ENCODE results near the gene DIDO1. TPM values are rescaled to one million over a fixed set of nuclear protein-coding genes. Genes with fewer than 3 reads are reported as not detected.

The DIDO1 gene
- total and polyA plus RNA-seq, 2 of the 13 experiments (the other 11 are each of a cell fraction or from before 2014, with no cell fraction given), result 75.0 to 75.1 TPM

DNA sequence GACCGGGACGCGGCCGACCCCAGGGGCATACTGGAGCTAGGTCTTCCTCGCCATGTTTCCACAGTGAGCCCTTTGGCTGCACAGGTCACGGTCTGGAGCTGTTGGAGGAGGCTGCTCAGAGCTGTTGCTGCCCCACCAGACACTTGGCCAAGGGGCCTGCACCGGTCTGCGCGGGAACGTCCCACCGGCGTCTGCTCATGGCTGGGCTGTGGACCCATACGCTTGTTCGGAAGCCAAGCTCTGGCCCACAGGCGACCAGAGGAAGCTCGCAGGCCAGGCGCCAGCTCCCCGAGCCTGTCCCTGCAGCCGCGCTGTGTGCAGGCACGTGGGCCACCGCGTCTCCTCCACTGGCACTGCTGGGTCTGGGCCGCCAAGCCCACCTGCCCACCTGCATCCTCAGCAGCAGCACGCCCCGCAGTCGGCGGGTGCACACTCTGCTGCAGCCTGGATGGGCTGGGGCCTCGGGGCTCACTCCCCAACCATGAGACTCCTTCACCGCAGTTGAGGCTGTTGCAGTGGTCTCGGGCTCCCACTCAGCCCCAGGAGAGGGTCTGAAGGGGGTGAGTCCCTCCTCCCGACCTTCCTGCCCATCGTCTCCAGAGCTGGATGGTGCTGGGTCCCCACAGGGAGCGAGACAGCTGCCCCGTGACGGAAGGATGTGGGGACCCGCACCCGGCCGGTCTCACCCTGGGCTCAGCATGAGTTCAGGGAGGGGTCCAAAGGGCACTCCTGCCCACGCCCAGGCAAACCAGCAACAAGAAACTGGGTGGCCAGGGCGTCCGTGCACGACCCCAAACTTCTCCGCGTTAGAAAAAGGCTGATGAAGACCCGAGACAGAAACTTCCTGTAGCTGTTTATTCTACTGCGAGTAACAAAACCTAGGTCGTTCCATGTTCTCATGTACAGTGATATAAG lies 49.1 kb downstream of the DIDO1 start (continued):
- TF ChIP-seq, protein P1, sequence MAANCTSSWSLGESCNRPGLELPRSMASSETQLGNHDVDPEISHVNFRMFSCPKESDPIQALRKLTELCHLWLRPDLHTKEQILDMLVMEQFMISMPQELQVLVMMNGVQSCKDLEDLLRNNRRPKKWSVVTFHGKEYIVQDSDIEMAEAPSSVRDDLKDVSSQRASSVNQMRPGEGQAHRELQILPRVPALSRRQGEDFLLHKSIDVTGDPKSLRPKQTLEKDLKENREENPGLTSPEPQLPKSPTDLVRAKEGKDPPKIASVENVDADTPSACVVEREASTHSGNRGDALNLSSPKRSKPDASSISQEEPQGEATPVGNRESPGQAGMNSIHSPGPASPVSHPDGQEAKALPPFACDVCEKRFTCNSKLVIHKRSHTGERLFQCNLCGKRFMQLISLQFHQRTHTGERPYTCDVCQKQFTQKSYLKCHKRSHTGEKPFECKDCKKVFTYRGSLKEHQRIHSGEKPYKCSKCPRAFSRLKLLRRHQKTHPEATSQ (CRISPR knock-in tag; IDR thresholded peaks at IDR 0.05; ENCODE audit: borderline replicate concordance), result no peak
- TF ChIP-seq ATF7-NPFF (CRISPR knock-in tag; IDR thresholded peaks at IDR 0.05; ENCODE audit: low read depth) (no peak), CBFB (CRISPR knock-in tag; IDR thresholded peaks at IDR 0.05) (no peak), ARNTL (CRISPR knock-in tag; IDR thresholded peaks at IDR 0.05) (no peak), JARID2 (CRISPR knock-in tag; IDR thresholded peaks at IDR 0.05; ENCODE audit: insufficient replicate concordance) (no peak), ZNF775 (CRISPR knock-in tag; IDR thresholded peaks at IDR 0.05; ENCODE audit: borderline replicate concordance) (no peak), ZNF260 (CRISPR knock-in tag; IDR thresholded peaks at IDR 0.05; ENCODE audit: borderline replicate concordance, low read depth) (no peak), GPN1 (CRISPR knock-in tag; IDR thresholded peaks at IDR 0.05; ENCODE audit: borderline replicate concordance) (0 out of 2 replicates have a peak, but pooled peaks have one; percentile 47), ZNF12 (CRISPR knock-in tag; IDR thresholded peaks at IDR 0.05) (no peak), ZNF766 (CRISPR knock-in tag; IDR thresholded peaks at IDR 0.05; ENCODE audit: borderline replicate concordance) (no peak), ZKSCAN5 (CRISPR knock-in tag; IDR thresholded peaks at IDR 0.05) (peak; percentile 43; the same call in 1 of the 2 replicates), TEAD3 (CRISPR knock-in tag; optimal IDR thresholded peaks at IDR 0.05; ENCODE audit: borderline replicate concordance) (no peak), ZNF564 (CRISPR knock-in tag; IDR thresholded peaks at IDR 0.05) (no peak), MAZ (IDR thresholded peaks at IDR 0.05; ENCODE audit: borderline replicate concordance, low read depth, low read length) (no peak), MAZ (CRISPR knock-in tag; IDR thresholded peaks at IDR 0.05; ENCODE audit: low read depth) (no peak), NFIB (CRISPR knock-in tag; IDR thresholded peaks at IDR 0.05; ENCODE audit: borderline replicate concordance) (no peak), DNMT1 (CRISPR knock-in tag; IDR thresholded peaks at IDR 0.05) (no peak), THAP11 (CRISPR knock-in tag; IDR thresholded peaks at IDR 0.05) (no peak), ZNF10 (CRISPR knock-in tag; IDR thresholded peaks at IDR 0.05; ENCODE audit: borderline replicate concordance, low read depth) (no peak), ISX (CRISPR knock-in tag; conservative IDR thresholded peaks at IDR 0.05) (no peak), CAMTA2 (CRISPR knock-in tag; IDR thresholded peaks at IDR 0.05; ENCODE audit: borderline replicate concordance) (no peak), PAWR (CRISPR knock-in tag; IDR thresholded peaks at IDR 0.05; ENCODE audit: borderline replicate concordance) (no peak)
- TF ChIP-seq, protein P2, sequence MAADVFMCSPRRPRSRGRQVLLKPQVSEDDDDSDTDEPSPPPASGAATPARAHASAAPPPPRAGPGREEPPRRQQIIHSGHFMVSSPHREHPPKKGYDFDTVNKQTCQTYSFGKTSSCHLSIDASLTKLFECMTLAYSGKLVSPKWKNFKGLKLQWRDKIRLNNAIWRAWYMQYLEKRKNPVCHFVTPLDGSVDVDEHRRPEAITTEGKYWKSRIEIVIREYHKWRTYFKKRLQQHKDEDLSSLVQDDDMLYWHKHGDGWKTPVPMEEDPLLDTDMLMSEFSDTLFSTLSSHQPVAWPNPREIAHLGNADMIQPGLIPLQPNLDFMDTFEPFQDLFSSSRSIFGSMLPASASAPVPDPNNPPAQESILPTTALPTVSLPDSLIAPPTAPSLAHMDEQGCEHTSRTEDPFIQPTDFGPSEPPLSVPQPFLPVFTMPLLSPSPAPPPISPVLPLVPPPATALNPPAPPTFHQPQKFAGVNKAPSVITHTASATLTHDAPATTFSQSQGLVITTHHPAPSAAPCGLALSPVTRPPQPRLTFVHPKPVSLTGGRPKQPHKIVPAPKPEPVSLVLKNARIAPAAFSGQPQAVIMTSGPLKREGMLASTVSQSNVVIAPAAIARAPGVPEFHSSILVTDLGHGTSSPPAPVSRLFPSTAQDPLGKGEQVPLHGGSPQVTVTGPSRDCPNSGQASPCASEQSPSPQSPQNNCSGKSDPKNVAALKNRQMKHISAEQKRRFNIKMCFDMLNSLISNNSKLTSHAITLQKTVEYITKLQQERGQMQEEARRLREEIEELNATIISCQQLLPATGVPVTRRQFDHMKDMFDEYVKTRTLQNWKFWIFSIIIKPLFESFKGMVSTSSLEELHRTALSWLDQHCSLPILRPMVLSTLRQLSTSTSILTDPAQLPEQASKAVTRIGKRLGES (CRISPR knock-in tag; IDR thresholded peaks at IDR 0.05; ENCODE audit: borderline replicate concordance), result no peak
- TF ChIP-seq, protein P3, sequence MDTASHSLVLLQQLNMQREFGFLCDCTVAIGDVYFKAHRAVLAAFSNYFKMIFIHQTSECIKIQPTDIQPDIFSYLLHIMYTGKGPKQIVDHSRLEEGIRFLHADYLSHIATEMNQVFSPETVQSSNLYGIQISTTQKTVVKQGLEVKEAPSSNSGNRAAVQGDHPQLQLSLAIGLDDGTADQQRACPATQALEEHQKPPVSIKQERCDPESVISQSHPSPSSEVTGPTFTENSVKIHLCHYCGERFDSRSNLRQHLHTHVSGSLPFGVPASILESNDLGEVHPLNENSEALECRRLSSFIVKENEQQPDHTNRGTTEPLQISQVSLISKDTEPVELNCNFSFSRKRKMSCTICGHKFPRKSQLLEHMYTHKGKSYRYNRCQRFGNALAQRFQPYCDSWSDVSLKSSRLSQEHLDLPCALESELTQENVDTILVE (CRISPR knock-in tag; IDR thresholded peaks at IDR 0.05), result no peak
- TF ChIP-seq, protein P4, sequence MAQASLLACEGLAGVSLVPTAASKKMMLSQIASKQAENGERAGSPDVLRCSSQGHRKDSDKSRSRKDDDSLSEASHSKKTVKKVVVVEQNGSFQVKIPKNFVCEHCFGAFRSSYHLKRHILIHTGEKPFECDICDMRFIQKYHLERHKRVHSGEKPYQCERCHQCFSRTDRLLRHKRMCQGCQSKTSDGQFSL (CRISPR knock-in tag; IDR thresholded peaks at IDR 0.05), result no peak

All from HepG2 (cell line).